HG03139 (cell line): Measurements from ENCODE around the gene ZNF205.
"Not testable (repeated sequence)": the region's sequence is repeated elsewhere in the genome, so short reads cannot be mapped to it uniquely, and the experiment has no call there.

Experiments
- ATAC-seq: cut with Tn5 transposase; IDR thresholded peaks from one replicate; pipeline ENCODE4 v1.9.1; 2021; ENCODE audit not compliant: unreplicated experiment

Gene ZNF205

DNA sequence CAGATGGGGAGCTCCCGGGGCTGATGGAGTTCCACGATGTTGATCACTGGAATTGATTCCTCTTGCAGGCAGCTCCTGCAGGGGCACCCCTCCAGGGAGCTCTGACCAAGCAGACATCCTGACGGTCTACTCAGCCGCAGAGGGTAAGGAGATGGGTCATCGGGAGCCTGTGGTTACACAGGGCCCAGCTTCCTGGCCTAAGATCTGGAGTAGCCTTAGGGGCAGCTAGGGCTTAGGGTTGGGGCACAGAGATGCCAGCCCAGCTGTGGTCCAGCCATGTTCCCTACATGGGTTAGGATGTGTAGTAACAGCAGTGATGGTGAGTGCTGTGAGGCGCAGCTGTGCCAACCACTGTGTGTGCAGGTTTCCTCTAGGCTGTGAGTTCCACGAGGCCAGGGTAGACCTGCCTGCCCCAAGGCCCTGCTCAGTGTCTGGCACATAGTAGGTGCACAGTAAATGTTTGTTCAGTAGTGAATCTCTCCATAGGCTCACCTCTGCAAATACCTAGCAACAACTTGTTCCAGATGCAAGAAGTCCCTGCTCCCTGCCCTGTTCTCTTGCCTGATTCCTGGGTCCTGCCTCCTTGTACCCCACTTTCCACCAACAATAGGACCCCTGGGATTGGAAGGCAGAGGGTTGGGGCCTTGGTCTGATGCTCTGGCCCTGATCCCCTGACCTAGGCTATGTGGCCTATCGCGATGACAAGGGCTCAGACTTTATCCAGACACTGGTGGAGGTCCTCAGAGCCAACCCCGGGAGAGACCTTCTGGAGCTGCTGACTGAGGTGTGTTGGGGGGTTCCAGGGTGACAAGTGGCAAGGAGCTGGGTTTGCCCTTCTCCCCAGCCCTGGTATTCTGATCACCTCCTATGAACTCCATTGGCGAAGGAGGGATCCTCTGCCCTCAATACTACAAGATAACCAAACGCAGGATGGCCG lies 36.1 kb downstream of the ZNF205 start:
- ATAC-seq = no peak

DNA sequence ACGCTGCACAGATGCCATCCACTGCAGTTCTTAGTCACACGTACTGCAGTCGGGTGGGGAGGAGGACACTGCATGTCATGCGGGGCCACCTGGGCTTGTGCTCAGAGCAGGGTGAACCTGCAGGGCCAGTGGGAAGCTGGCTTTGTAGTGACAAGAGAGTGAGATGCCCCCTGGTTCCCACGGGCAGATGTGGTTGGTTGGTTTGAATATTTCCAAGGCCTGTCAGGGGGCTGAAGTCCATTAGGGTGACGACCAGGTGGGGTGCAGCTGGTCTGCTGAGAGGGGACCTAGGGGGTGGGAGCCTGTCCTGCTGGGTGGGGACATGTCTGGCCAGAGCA lies 36.8 kb downstream of the ZNF205 start:
- no peak for ATAC-seq

DNA sequence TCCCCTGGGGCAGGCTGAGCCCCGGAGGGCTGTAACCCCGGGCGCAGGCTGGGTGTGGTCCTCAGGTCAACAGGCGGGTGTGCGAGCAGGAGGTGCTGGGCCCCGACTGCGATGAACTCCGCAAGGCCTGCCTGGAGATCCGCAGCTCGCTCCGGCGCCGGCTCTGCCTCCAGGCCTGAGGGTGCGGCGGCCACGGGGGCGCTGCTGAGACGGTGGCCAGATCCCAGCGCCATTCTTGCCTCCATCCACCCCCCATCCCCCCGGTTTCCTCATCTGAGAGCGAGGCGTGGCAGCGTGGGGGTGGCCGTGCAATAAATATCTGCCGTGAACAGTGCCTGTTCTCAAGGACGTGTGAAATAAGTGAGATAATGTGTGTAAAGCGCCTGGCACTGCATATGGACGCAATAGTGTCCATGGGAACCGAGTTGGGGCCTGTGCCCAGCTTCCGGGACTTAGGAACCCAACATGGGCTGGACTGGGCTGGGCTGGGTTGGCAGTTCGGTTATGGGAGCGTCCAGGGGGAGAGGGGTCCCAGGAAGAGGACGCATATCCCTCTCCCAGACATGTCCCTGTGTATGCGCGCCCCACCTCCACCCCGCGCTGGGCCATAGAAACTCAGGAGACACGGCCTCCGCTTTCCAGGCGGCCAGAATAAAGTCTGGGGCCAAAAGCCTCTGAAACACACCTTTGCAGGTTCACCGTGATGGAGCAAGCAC lies 37.4 kb downstream of the ZNF205 start:
- ATAC-seq = no peak

DNA sequence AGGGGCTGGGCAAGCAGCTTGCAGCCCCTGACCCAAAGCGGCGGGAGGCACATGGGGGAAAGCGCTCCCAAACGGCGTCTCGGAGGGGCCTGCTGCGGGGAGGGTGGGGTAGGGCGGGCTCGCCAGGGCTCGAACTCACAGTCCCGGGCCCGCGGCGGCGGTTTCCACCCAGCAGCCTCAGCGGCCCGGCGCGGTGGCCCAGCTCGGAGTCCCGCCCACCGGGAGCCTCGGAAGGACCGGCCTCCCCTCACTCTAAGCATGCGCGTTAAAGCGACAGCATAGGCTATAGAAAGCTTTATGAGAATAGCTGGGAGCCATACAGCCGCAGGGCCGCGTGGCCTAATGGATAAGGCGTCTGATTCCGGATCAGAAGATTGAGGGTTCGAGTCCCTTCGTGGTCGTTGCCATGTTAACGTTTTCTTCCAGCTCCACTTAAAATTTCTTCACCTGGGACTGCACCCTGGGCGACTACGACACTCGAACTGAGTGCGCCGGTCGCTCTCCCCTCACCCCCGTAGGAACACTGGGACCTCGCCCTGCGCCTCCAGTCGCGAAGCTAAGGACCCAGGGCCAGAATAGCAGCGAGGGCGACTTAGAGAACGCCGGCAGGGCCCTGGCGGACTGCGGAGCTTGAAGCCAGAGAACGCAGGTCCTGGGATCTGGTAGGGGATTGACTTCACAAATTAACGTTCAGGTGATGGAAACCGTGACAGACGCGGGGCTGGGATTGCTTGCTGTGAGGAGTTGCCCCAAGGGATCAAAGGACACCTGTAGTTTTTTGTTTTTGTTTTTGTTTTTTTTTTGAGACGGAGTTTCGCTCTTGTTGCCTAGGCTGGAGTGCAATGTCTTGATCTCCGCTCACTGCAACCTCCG lies 38.2 kb downstream of the ZNF205 start:
- peak; percentile 51 for ATAC-seq

DNA sequence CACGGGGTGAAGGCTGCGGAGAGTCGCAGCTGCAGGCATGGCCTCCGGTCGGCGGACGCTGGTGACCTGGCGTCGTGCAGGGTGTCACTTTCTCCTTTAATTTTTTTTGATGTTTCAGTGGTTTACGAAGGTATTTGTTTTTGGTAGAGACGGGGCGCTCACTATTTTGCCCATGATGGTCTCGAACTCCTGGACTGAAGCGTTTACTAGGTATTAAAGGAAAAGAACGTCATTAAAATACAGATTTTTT lies 39.6 kb downstream of the ZNF205 start:
- ATAC-seq = no peak

DNA sequence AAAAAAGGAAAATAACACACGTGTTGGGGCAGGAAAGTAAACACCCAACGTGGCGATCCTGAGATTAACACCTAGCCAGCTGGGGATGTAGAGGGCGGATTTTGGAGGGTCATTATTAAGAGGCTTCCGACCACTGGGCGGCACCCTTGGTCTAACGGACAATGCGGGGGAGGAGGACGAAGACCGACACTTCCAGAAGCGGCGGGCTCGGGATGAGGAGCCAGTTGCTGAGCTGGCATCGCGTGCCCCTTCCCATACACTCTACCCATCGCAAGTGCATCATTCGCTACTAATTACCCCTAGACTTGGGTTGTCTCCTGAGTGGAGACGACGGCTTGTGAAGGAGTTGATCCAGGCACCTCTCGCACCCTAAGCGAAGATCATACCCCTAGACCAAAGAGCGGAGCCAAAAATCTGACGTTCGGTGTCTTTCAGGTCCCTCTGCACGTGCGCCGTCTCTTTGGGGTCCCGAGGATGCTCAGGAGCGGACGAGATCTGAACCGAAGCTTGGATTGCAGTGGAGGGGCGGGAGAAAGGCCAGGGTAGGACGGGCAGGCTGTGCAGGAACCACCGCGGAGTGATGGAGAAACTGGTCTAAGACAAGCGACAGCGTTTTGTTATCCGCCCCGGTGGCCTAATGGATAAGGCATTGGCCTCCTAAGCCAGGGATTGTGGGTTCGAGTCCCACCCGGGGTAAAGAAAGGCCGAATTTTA lies 40.0 kb downstream of the ZNF205 start:
- ATAC-seq = no peak

DNA sequence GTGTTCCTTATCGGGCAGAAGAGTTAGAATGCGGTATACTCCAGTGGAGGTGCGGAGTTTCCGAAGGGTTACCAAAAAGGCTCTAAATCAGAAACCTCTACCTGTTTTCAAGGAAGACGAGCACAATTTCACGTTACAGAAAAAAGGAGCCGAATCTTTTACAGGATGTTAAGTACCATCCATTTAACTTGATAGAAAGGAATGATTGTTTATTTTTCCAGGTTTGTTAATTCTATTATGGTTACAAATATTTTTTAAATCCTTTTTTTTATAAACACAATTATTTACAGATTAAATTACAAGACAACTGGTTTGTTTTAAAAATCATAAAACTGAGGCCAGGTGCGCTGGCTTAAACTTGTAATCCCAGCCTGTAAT lies 40.6 kb downstream of the ZNF205 start:
- no peak for ATAC-seq

DNA sequence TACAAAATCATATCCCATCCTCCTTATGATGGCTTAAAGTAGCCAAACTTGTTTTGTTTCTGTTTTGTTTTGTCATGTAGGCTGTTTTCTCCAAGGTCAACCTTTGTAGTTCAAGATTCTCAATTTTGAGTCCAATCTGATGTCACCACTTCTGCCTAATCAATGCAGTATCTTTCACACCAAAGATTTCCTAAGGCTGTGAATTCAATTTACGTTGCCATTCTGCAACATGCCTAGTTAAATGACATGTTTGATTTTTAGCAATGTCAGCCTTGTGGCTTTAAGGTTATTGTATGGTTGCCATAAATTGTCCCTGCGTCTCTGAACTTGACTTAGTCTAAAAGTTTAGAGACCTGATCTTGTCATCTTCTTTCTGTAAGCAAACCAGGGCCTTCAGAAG lies 42.8 kb downstream of the ZNF205 start:
- ATAC-seq = no peak

DNA sequence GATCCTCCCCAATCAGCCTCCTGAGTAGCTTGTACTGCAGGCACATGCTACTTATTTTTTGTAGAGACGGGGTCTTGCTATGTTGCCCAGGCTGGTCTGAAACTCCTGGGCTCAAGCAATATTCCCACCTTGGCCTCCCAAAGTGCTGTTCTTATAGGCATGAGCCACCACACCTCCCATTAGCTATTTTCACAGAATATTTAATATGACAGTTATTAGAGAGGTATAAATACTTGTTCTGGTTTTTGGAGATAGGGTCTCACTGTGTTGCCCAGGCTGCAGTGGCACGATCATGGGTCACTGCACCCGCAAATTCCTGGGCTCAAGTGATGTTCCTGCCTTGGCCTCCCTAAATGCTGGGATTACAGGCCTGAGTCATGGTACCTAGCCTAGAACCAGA lies 43.6 kb downstream of the ZNF205 start:
- no peak for ATAC-seq

DNA sequence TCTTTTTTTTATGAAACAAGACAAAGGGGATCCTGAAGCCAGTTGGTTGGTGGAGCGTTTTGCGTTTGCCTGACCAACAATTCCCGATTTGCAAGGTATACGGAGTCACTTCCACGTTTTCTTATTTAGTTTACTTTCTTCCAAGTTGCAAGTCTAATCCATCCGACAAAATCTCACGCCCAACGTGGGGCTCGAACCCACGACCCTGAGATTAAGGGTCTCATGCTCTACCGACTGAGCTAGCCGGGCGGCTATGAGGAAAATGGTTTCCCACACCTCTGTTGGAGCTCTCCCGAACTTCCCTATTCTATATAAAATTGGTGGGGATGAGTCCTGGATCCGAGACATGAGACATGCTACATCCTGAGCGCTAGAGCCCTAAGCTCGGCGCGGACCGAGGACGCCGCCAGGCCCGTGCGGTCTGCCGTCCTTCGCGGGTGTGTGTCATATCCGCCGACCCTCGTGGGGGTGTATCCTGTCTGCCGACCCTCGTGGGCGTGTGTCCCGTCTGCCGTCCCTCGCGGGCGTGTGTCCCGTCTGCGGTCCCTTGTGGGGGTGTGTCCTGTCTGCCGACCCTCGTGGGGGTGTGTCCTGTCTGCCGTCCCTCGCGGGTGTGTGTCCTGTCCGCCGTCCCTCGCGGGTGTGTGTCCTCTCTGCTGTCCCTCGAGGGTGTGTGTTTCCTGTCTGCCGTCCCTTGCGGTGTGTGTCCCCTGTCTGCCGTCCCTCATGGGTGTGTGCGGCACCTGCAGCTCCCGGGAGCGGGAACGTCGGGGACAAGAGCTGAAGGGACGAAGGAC lies 45.0 kb downstream of the ZNF205 start:
- ATAC-seq = no peak

DNA sequence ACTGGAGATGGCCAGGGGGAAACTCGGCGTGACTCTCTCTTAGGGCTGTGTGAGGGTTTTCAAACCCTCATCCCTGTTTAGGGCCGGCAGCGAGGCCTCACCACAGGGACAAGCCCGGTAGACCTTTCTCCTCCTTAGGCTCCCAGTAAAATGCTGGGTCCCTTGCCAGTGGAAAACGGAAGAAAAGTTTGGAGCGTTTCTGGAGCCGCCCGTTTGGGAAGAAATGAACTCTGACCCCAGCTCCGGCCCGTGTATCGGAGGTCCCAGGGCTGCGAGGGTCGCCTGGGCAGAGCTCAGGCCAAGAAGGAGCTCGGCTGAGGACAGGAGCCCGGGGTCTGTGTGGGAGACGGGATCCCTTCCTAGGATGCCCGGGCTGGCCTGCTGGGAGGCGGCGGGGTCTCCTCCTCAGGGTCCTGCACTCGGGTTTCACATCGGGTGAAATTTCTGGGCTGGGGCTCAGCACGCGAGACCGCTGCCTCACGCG lies 45.7 kb downstream of the ZNF205 start:
- no peak for ATAC-seq

DNA sequence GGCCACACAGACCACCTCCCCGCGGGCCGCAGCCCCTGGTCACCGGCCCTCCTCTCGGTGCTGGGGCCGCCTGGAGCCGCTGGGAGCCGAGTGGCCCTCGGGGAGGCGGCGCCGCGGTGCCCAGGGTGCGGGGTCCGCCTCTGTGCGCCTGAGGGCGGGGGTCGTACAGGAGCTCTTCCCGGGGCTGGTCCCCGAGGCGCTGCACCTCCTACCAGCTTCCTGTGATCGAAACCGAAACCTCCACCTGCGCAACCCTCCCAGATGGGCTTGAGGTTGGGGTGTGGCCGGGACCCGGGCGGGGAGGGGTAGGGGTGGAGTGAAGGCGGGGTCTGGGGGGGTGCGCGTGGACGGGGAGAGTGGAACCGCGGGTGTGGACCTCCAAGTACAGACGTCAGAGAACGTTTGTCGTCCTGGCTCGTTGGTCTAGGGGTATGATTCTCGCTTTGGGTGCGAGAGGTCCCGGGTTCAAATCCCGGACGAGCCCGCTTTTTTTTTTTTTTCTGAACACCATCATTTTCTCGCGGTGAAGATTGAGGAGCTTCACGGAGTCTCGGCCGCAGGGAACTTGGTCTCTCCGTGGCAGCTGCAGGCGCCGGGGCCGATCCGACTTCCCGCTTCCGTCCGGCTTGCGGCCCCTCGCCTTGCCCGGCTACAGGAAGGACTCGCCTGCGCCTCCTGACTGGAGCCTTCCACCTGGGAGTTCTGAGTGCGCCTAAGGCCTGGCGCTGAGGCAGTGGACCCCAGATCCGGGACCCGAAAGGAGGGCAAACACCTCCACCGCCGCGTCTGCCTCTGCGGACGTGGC lies 46.3 kb downstream of the ZNF205 start:
- no peak for ATAC-seq

DNA sequence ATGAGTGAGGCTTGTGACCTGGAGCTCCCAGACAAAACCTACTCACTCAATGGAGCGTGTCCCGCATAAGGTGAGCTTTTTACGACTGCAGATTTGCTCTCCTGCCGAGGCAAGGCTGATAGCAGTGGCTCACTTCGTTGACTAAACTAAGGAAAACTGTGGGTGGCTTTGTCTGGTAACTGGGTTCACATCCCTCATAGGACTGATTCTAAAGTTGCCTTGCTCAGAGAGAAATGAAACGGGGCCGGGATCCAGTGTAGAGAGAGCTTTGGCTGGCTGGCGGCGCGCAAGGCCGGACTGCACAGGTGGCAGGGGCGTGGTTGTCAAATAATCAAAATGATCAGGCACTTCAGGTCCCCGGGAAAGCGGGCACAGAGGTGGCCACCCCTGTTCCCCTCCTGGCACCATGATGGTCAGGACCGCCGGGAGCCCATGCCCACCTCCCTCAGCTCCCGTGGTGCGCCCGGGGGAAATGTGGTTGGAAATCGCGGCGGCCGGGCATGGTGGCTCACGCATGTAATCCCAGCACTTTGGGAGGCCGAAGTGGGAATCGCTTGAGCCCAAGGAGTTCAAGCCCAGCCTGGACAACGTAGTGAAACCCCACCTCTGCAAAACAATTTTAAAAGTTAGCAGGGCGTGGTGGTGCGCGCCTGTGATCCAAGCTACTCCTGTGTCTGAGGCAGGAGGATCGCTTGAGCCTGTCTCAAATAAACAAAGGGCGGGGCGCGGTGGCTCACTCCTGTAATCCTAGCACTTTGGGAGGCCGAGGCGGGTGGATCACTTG lies 49.0 kb downstream of the ZNF205 start:
- no peak for ATAC-seq

DNA sequence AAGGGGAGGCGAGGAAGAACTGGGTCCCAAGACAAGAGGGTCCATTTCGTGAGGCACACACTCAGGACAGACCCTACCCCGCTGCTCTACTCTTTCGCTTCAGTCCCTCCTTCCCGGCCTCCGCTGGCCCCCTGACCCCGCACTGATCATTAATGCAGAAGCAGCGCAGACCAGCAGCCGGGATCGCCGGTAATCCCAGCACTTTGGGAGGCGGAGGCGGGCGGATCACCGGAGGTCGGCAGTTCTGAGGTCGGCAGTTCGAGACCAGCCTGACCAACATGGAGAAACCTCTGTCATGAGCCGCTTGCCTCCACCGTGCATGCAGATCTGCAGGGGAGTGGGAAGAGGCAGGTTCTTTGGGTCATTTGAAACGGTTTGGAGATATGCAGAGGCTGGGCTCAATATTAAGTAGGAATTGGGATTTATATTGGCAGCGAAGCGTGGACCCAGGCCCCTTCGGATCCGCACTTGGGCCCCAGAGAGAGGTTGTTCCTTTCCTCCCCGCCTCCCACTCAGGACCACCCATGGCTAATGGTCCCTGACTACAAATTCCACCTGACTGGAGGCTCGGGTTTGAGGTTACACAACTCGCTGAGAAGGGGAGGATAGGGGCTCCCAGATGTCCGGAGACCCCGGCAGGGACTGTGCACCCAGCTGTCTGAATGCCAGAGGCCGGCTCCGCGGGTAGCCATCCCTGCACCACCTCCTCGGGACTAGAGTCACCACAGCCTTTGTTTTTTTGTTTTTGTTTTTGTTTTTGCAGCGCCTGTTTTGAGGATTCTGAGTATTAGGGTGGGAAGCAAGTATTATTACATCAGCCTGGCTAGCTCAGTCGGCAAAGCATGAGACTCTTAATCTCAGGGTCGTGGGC lies 52.0 kb downstream of the ZNF205 start:
- no peak for ATAC-seq

DNA sequence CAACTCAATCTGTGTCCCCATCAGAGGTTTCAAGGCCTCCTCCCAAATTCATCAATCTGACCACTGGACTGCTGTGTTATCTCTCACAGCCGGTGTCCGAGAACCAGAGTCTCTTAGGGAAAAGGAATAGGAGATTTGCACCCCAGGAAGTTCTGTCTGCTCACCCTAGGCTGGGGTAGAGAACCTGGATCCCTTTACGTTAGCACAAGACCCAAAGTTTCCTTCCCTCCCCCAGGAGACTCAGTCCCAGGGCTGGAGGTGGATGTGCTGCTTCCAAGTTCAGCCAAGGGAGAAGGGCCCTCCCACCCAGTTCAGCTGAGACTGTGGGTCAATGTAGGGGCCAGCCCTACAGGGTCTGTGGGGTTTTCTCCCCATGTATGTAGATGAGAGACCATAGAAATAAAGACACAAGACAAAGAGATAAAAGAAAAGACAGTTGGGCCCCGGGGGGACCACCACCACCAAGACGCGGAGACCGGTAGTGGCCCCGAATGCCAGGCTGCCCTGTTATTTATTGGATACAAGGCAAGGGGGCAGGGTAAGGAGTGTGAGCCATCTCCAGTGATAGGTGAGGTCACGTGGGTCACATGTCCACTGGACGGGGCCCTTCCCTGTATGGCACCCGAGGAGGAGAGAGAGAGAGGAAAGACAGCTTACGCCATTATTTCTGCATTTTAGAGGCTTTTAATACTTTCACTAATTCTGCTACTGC lies 52.9 kb downstream of the ZNF205 start:
- no peak for ATAC-seq

DNA sequence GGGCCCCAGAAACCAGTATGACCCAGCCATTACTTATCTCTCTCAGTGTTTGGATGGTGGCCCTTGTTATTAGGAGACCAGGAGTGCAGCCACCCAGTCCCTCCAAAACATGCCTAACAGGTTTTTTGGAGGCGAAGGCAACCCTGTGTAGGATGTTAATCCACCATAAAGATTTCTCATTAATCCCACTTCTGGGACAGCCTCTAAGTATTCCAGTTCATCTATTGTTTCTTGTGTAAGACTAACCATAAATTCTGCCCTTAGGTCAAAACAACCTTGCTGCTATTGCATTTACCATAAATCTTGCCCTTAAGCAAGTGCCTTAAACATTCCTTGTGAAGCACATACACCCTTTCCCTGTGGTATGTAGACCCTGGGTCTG lies 54.1 kb downstream of the ZNF205 start:
- no peak for ATAC-seq

DNA sequence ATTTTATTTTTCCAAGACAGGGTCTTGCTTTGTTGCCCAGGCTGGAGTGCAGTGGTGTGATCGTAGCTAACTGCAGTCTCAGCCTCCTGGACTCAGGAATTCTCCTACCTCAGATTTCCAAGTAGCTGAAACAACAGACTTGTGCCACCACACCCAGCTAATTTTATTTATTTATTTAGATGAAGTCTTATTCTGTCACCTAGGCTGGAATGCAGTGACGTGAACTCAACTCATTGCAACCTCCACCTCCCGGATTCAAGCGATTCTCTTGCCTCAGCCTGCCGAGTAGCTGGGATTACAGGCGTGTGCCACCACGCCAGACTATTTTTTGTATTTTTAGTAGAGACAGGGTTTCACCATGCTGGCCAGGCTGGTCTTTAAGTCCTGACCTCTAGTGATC lies 56.3 kb downstream of the ZNF205 start:
- not testable (repeated sequence) for ATAC-seq
